GM19099 (cell line): Measurements from ENCODE around the gene PMEPA1.

Source experiments
- POLR2A ChIP-seq: IDR thresholded peaks from 3 replicates; pipeline ENCODE4 v1.6.1; 2011; ENCODE audit warnings: low read depth; ENCODE audit not compliant: insufficient read length; ENCODE audit errors: extremely low read depth

The PMEPA1 gene

GRCh38 chr20:57630061-57630460 lies 79.8 kb downstream of the PMEPA1 start:
- no peak for TF ChIP-seq POLR2A

GRCh38 chr20:57628047-57628961 lies 81.5 kb downstream of the PMEPA1 start:
- TF ChIP-seq POLR2A: no peak

DNA sequence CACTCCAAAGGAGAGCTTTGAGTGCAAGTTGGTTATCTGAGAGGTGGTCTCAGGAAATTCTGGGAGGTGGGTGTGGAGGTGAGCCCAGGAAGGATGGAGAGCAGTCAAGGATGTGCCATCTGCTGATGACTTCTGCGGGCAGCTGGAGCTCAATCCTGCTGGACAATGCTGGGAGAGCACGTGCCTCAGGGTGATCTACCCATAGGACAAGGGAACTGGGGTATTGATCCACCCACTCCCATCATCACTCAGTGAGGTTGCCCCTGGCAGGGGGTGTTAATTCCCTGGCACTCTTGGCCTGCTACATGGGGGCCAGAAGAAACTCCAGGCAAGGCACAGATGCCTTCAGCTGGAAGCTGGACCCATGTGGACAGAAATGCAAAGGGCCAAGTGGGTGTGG lies 82.5 kb downstream of the PMEPA1 start:
- no peak for TF ChIP-seq POLR2A

GRCh38 chr20:57625978-57626377 lies 83.8 kb downstream of the PMEPA1 start:
- no peak for TF ChIP-seq POLR2A

DNA sequence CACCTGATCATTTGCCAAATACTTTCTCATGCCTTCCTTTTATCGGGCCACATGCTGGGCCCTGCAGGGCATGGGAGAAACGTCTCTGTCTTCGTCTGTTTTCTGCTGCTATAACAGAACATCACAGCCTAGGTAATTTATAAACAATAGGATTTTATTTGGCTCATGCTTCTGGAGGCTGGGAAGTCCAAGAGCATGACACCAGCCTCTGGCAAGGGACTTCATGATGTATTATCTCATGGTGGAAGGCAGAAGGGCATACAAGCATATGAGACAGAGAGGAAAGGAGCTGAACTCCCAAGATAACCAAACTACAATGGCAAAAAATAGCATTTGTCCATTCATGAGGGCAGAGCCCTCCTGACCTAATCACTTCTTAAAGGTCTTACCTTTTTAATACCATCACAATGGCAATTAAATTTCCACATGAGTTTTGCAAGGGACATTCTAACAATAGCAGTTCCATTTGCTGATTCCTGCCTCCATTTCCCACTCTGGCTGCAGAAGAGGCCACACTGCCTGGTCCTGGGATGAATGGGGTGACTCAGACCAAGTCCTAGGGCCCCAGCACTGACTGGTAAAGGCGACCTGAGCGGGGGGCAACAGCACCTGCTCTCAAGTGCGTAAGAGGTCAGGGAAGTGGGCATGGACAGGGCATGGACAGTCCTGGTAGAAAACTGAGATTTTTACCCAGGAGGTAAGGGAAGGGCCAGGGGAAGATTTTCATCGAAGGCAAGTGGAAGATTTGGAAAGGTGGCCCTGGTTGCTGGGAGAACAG lies 84.4 kb downstream of the PMEPA1 start:
- TF ChIP-seq POLR2A: no peak

DNA sequence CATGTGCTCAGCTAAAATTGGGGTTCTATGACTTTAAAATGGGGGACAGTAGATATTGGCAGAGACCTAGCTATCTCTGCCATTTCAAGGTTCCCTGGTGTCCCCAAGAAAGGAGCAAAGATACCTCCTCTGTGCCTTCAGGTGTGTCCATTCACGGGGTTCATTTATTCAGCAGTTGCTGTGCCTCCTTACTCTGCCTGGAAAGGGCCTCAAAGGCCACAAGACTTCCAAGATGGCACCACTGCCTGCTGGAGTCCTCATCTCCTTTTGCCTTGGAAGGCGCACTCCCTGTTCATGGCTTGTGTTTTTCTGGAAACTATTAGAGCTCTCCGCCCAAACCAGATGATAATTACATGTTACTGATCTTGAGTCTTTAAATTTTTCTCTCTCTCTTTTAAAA lies 85.7 kb downstream of the PMEPA1 start:
- TF ChIP-seq POLR2A: no peak

- no peak for TF ChIP-seq POLR2A
These were observed 87.0 kb downstream of the PMEPA1 start for GRCh38 chr20:57622579-57623381.

GRCh38 chr20:57622201-57622570 lies 87.6 kb downstream of the PMEPA1 start:
- no peak for TF ChIP-seq POLR2A

- no peak for TF ChIP-seq POLR2A
These were observed 88.2 kb downstream of the PMEPA1 start for GRCh38 chr20:57621421-57622200.

GRCh38 chr20:57620999-57621398 lies 88.8 kb downstream of the PMEPA1 start:
- no peak for TF ChIP-seq POLR2A

GRCh38 chr20:57620274-57620990 lies 89.4 kb downstream of the PMEPA1 start, which contains the start of gene ZBP1:
Gene ZBP1, minus strand, starts transcription at chr20:57620426. Its CDS starts 131 bp downstream, at chr20:57620295.
- peak; percentile 57 for TF ChIP-seq POLR2A

GRCh38 chr20:57619051-57619831 lies 90.6 kb downstream of the PMEPA1 start:
- TF ChIP-seq POLR2A: no peak

DNA sequence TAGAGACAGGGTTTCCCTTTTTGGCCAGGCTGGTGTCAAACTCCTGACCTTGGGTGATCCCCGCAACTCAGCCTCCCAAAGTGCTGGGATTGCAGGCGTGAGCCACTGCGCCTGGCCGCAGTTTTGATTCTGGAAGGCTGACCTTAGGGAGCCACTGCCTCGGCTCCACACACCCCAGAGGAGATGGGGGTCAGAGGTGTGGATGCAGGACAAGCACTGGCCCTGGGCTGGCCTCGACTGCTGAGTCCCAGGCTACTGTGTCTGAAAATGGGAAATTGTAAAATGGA lies 91.1 kb downstream of the PMEPA1 start:
- no peak for TF ChIP-seq POLR2A
